GM18861 (cell line): ENCODE data around the gene HEG1.

ENCODE experiments used
- ATAC-seq: cut with Tn5 transposase; IDR thresholded peaks from one replicate; pipeline ENCODE4 v1.9.1; 2021; ENCODE audit not compliant: unreplicated experiment

The HEG1 gene

GRCh38 chr3:124923833-124924232 is 132.0 kb downstream of the HEG1 start:
- no peak for ATAC-seq

GRCh38 chr3:124920718-124921117 is 135.1 kb downstream of the HEG1 start:
- no peak for ATAC-seq

- no peak for ATAC-seq
Measured at GRCh38 chr3:124919756-124920155, 136.0 kb downstream of the HEG1 start.

DNA sequence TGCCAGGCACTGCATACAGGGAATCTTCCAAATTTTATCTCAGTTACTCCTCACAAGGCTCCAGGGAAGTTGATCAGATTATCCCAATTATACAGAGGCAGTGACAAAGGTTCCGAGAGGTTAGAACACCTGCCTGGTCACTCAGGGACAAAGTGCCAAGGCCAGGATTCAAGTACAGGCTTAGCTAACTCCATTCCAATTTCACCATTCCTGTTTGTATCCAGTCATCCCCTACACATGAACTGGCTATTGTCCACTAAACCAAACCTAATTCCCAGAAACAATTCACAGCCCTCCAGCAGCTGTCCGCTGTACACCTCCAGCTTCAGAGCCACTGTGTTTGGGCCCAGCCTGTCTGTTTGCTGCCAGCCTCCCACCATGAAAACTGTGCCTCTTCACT is 137.3 kb downstream of the HEG1 start:
- no peak for ATAC-seq

- ATAC-seq = no peak
Measured at GRCh38 chr3:124916837-124917409, 138.9 kb downstream of the HEG1 start.
